Right renal cortex interstitium (tissue), 3 donors: Measurements from ENCODE around the gene TOP1. TPM values are rescaled to one million over a fixed set of nuclear protein-coding genes. Genes with fewer than 3 reads are reported as not detected.

ENCODE experiments used
- DNase-seq, 3 donors: peaks; one replicate each; pipeline ENCODE4 v3.0.0-alpha.2; 2013; ENCODE audit warnings: low read depth in 3 of 3, low spot score in 2 of 3
- polyA plus RNA-seq, 3 donors: library from polyadenylated mRNA; unstranded; fragments of 120-200 nt; gene quantifications; one replicate each; pipeline ENCODE4 v1.2.1, GENCODE V29; 2013; ENCODE audit not compliant: insufficient read length in 3 of 3

TOP1 gene
- polyA plus RNA-seq, 3 donors, result 116 to 123 (median 120) TPM

- DNase-seq, result no peak
Measured at GRCh38 chr20:41163821-41164220, 135.2 kb downstream of the TOP1 start.

GRCh38 chr20:41165001-41165882 lies 136.6 kb downstream of the TOP1 start:
- no peak for DNase-seq

GRCh38 chr20:41166201-41167117 lies 137.8 kb downstream of the TOP1 start:
- no peak for DNase-seq

GRCh38 chr20:41167118-41167470 lies 138.5 kb downstream of the TOP1 start:
- DNase-seq, result no peak

- DNase-seq, result no peak
Measured at GRCh38 chr20:41167481-41168253, 139.0 kb downstream of the TOP1 start.

- no peak for DNase-seq
Measured at GRCh38 chr20:41168281-41169161, 139.9 kb downstream of the TOP1 start.

GRCh38 chr20:41169162-41169690 lies 140.6 kb downstream of the TOP1 start:
- no peak for DNase-seq

- no peak for DNase-seq
Measured at GRCh38 chr20:41169791-41170351, 141.2 kb downstream of the TOP1 start.

- DNase-seq, result no peak
Measured at GRCh38 chr20:41170386-41171105, 141.9 kb downstream of the TOP1 start.

GRCh38 chr20:41171736-41172295 lies 143.2 kb downstream of the TOP1 start:
- no peak for DNase-seq

- DNase-seq, result no peak
Measured at GRCh38 chr20:41172296-41173140, 143.9 kb downstream of the TOP1 start.

- DNase-seq, result peak; percentile 29 to 59 (median 53)
Measured at GRCh38 chr20:41173161-41173721, 144.6 kb downstream of the TOP1 start.

GRCh38 chr20:41173791-41174341 lies 145.2 kb downstream of the TOP1 start:
- no peak for DNase-seq
